K562 (cell line): Measurements from ENCODE around the gene TMIGD2. TPM values are rescaled to one million over a fixed set of nuclear protein-coding genes. Genes with fewer than 3 reads are reported as not detected.

Experiments used
- ATF7 ChIP-seq: fragments of 450-650 bp; IDR thresholded peaks from 2 replicates; pipeline ENCODE4 v1.7.1; 2014; ENCODE audit warnings: mild to moderate bottlenecking, moderate library complexity
- CBX1 ChIP-seq: sonication (generic); IDR thresholded peaks from 2 replicates; pipeline ENCODE4 v1.6.1; 2016; ENCODE audit warnings: antibody characterized with exemption, low read depth, mild to moderate bottlenecking
- KLF16 ChIP-seq: IDR thresholded peaks from 2 replicates; pipeline ENCODE4 v1.6.1; 2016; ENCODE audit warnings: antibody characterized with exemption
- NFIC ChIP-seq: fragments of 450-650 bp; IDR thresholded peaks from 2 replicates; pipeline ENCODE4 v1.6.1; 2017; ENCODE audit warnings: mild to moderate bottlenecking, inconsistent platforms
- PURB ChIP-seq: sonication (generic); formaldehyde crosslinking; IDR thresholded peaks from 2 replicates; pipeline ENCODE4 v1.9.0; 2021; ENCODE audit warnings: low read depth, mild to moderate bottlenecking, missing genetic modification reagents
- RBFOX2 ChIP-seq: fragments of 200-400 bp; formaldehyde crosslinking; IDR thresholded peaks from 2 replicates; pipeline ENCODE4 v1.6.1; 2017; ENCODE audit warnings: low read depth, mild to moderate bottlenecking, low read length, moderate library complexity
- SREBF1 ChIP-seq: fragments of 150-350 bp; IDR thresholded peaks from 2 replicates; pipeline ENCODE4 v1.6.1; 2014; ENCODE audit warnings: antibody characterized with exemption, low read depth, low read length, borderline replicate concordance
- U2AF1 ChIP-seq: fragments of 200-400 bp; formaldehyde crosslinking; optimal IDR thresholded peaks from 2 replicates; pipeline ENCODE3; 2017; ENCODE audit warnings: mild to moderate bottlenecking, low read depth, low read length, moderate library complexity
- ZNF407 ChIP-seq: fragments of 450-650 bp; IDR thresholded peaks from 2 replicates; pipeline ENCODE4 v1.6.1; 2016; ENCODE audit warnings: low read depth
- ZNF445 ChIP-seq: fragments of 250-450 bp; sonication (Bioruptor Pico); IDR thresholded peaks from 2 replicates; pipeline ENCODE4 v1.4.0; 2020; ENCODE audit warnings: low read depth, mild to moderate bottlenecking, moderate library complexity
- polyA plus RNA-seq, 8 experiments: library from polyadenylated mRNA; depleted of rRNA in 4 of 8; stranded (reverse) in 5 of 8; unstranded in 3 of 8; fragments of >200 nt; fragmentation: Nextera tagmentation in 2 of 8; fragmentation: Illumina TruSeq in 1 of 8; extraction: Ambion mirVana in 2 of 8; extraction: Trizol in 1 of 8; gene quantifications; 2 replicates each; pipeline versions ENCODE4 v1.2.1 to v1.2.3, GENCODE V29; 2011 to 2014; ENCODE audit warnings: inconsistent platforms in 1 of 8, missing spikeins in 1 of 8
- total RNA-seq, 7 experiments: library from RNA; depleted of rRNA in 6 of 7; stranded (reverse); fragments of >200 nt in 6 of 7; fragmentation: Illumina TruSeq in 2 of 7; extraction: Trizol in 2 of 7; gene quantifications; 2 replicates each; pipeline versions ENCODE4 v1.2.1 to v1.2.3, GENCODE V29; 2011 to 2021; ENCODE audit warnings: low replicate concordance in 1 of 7
- TF ChIP-seq, protein P1 (sequence below): IDR thresholded peaks from 3 replicates; pipeline ENCODE4 v1.6.1; 2011; ENCODE audit warnings: borderline replicate concordance, mild to moderate bottlenecking; ENCODE audit not compliant: insufficient read length, insufficient read depth
- TF ChIP-seq, protein P2 (sequence below): fragments of 250-450 bp; sonication (Bioruptor Pico); IDR thresholded peaks from 2 replicates; pipeline ENCODE4 v1.5.0; 2021

TMIGD2 gene
- total and polyA plus RNA-seq, 9 of the 15 experiments (the other 6 are each of a cell fraction or from before 2014, with no cell fraction given), result not detected

GRCh38 chr19:4297901-4298809 lies 4.0 kb downstream of the TMIGD2 start (continued):
- TF ChIP-seq CBX1 (0 out of 2 replicates have a peak, but pooled peaks have one; percentile 70), ZNF445 (CRISPR knock-in tag) (no peak), PURB (CRISPR knock-in tag) (no peak), KLF16 (no peak), SREBF1 (no peak), NFIC (peak; percentile 38; the same call in 1 of the 2 replicates), ZNF407 (no peak), U2AF1 (no peak), RBFOX2 (no peak), ATF7 (no peak)
- TF ChIP-seq, protein P1, sequence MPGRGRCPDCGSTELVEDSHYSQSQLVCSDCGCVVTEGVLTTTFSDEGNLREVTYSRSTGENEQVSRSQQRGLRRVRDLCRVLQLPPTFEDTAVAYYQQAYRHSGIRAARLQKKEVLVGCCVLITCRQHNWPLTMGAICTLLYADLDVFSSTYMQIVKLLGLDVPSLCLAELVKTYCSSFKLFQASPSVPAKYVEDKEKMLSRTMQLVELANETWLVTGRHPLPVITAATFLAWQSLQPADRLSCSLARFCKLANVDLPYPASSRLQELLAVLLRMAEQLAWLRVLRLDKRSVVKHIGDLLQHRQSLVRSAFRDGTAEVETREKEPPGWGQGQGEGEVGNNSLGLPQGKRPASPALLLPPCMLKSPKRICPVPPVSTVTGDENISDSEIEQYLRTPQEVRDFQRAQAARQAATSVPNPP, result no peak
- TF ChIP-seq, protein P2, sequence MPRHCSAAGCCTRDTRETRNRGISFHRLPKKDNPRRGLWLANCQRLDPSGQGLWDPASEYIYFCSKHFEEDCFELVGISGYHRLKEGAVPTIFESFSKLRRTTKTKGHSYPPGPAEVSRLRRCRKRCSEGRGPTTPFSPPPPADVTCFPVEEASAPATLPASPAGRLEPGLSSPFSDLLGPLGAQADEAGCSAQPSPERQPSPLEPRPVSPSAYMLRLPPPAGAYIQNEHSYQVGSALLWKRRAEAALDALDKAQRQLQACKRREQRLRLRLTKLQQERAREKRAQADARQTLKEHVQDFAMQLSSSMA (CRISPR knock-in tag), result no peak
